Rectal smooth muscle tissue (tissue), 1 donor: Measurements from ENCODE around the gene SMIM41.
"Not testable (repeated sequence)": the region's sequence is repeated elsewhere in the genome, so short reads cannot be mapped to it uniquely, and the experiment has no call there.

Source experiments
- H3K27ac ChIP-seq: one replicate; pipeline ENCODE4 v1.7.0; 2013; ENCODE audit warnings: low read depth, low read length, inconsistent platforms
- H3K27me3 ChIP-seq: one replicate; pipeline ENCODE4 v1.7.0; 2013; ENCODE audit warnings: low read length; ENCODE audit not compliant: control insufficient read depth, insufficient read depth
- H3K36me3 ChIP-seq: one replicate; pipeline ENCODE4 v1.7.0; 2013; ENCODE audit warnings: low read length; ENCODE audit not compliant: control insufficient read depth, insufficient read depth
- H3K4me1 ChIP-seq: one replicate; pipeline ENCODE4 v1.7.0; 2013; ENCODE audit warnings: low read length; ENCODE audit not compliant: control insufficient read depth, insufficient read depth
- H3K4me3 ChIP-seq: one replicate; pipeline ENCODE4 v1.7.0; 2013; ENCODE audit warnings: low read length
- H3K9ac ChIP-seq: one replicate; pipeline ENCODE4 v1.7.0; 2013; ENCODE audit warnings: low read length

Gene SMIM41

DNA sequence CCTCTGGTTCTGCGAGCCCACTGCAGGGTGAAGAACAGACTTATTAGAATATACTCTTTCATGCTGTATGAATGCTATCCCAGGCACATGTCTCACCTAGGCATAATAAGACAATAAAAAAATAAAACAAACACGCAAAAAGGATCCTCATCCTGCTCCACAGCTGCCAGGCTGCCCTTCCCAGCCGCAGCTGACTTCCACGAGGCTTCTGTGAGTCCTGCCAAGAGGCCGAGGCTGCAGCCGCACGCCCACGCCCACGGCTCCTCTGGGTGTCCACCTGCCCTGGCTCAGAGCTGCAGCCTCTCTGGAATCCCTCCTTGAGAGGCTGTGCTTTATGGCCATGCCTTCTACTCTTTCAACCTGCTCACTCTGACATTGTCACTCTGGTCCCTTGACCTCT, 6.9 kb downstream of the SMIM41 start:
- Histone ChIP-seq H3K27me3 (no peaks in the 10 kb centered on the region), H3K4me1 (no peaks in the 10 kb centered on the region), H3K9ac (no peak overlapping the region), H3K36me3 (no peaks in the 10 kb centered on the region), H3K4me3 (no peak overlapping the region), H3K27ac (no peak overlapping the region)

GRCh38 chr12:52086944-52087835, 7.7 kb downstream of the SMIM41 start:
- H3K27me3 ChIP-seq, result no peaks in the 10 kb centered on the region
- no peak overlapping the region for H3K27ac ChIP-seq

DNA sequence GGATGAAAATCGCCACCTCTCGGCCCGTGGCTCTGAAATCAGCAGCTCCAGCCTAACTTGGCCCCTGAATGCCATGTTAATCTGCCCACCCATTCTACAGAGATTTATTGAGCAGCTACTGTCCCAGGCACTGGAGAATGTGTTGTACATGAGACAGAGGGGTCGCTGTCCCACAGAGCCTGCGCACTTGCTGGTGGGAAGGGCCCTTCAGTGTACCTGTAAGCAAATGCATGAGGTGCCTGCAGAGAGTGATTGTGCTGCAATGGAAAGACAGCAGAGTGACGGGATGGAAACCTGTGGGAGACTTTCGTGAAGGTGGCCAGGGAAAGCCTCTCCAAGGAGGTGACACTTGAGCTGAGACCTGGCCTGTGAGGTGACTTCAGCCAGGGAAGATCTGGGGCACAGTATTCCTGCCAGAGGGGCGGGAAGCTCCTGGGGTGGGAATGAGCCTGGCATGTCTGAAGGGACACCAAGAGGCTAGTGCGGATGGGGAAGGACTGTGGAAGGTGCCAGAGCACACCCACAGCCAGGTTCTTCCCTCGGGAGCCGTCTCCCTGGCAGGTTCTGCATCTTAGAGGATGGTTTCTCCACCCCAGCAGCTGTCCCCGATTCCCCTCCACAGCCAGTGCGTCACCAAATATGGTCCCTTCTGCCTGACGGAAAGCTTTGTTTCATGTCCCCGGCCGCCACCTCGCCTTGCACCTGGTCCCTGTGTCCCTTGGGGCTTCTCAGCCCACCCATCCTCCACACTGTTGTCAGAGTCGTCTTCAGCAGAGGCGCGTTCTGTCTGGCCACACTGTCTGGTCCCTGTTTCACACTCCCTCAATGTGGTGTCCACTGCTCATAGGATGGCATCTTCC, 8.7 kb downstream of the SMIM41 start:
- H3K9ac ChIP-seq, result no peak overlapping the region
- H3K36me3 ChIP-seq, result no peaks in the 10 kb centered on the region
- no peaks in the 10 kb centered on the region for H3K27me3 ChIP-seq
- no peak overlapping the region for H3K27ac ChIP-seq
- H3K4me1 ChIP-seq, result no peaks in the 10 kb centered on the region
- H3K4me3 ChIP-seq, result no peak overlapping the region

More at GRCh38 chr12:52086944-52087835, 7.7 kb downstream of the SMIM41 start:
- no peak overlapping the region for H3K9ac ChIP-seq
- no peaks in the 10 kb centered on the region for H3K4me1 ChIP-seq
- H3K4me3 ChIP-seq, result no peak overlapping the region
- H3K36me3 ChIP-seq, result no peaks in the 10 kb centered on the region

DNA sequence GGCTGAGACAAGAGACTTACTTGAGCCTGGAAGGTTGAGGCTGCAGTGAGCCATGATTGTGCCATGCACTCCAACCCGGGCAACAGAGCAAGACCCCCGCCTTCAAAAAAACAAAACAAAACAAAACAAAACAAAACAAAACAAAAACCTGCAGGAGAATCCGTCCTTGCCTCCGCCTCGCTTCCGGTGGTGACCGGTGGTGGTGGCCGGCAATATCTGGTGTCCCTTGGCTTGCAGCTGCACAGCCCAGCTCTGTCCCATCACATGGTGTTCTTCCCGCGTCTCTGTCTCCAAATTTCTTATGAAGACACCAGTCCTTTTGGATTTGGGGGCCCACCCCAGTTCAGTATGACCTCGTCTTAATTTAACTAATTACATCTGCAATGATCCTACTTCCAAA, 10.0 kb downstream of the SMIM41 start:
- no peaks in the 10 kb centered on the region for H3K36me3 ChIP-seq
- H3K4me1 ChIP-seq, result no peaks in the 10 kb centered on the region
- no peak overlapping the region for H3K27ac ChIP-seq
- H3K27me3 ChIP-seq, result no peaks in the 10 kb centered on the region
- no peak overlapping the region for H3K9ac ChIP-seq
- no peak overlapping the region for H3K4me3 ChIP-seq

DNA sequence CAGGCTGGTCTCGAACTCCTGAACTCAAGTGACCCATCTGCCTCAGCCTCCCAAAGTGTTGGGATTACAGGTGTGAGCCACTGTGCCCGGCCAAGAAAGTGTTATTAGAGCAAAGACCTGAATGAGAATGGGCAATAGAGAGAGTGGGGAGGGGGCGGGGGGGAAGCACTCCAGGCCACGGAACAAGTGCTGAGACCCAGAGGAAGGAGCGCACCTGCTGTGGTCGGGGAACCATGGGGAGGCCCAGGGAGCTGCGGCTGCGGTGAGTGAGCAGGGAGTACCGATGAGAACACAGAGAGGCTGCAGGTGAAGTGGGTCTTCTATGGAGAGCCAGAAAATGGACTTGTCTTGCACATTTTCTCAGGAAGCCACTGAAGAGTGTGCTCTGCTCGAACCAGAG, 10.8 kb downstream of the SMIM41 start:
- Histone ChIP-seq H3K4me1 (no peaks in the 10 kb centered on the region), H3K27me3 (no peaks in the 10 kb centered on the region), H3K36me3 (no peaks in the 10 kb centered on the region), H3K9ac (no peak overlapping the region), H3K4me3 (no peak overlapping the region), H3K27ac (no peak overlapping the region)

DNA sequence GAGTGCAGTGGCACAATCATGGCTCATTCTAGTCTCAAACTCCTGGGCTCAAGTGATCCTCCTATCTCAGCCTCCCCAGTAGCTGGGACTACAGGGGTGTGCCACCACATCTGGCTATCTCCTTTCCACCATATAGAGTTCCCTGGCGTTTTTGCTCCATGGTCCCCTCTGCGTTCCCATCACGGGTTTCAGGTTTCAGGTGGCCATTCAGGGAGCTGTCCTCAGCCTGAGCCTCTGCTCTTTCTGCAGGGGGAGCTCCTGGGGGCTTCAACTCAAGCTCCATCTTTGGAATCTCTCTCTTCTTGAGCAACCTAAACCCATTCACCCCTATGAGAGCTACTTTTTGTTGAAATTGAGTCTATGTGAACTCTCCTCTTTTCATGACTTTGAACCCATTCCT, 11.6 kb downstream of the SMIM41 start:
- H3K4me3 ChIP-seq, result no peak overlapping the region
- no peak overlapping the region for H3K27ac ChIP-seq
- H3K27me3 ChIP-seq, result no peaks in the 10 kb centered on the region
- no peaks in the 10 kb centered on the region for H3K36me3 ChIP-seq
- no peaks in the 10 kb centered on the region for H3K4me1 ChIP-seq
- no peak overlapping the region for H3K9ac ChIP-seq

DNA sequence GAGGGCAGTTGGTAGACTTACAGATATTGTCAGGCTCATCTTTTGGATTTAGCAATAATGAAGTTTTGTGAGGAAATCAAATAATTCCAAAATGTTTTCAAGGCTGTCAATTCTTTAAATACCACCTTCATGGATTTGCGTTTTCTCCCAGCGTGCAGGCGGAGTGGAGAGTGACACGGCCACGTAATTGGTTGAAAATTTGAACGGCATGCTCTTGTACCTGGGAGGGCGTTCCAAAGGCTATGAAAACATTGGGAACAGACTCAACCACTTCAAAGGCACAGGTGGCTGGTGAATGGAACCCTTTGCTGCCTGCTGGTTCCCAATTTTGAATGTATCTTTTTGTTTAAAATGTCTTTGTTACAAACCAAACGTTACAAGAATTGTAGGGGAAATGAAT, 12.4 kb downstream of the SMIM41 start:
- no peak overlapping the region for H3K9ac ChIP-seq
- H3K27ac ChIP-seq, result no peak overlapping the region
- no peaks in the 10 kb centered on the region for H3K36me3 ChIP-seq
- H3K4me3 ChIP-seq, result no peak overlapping the region
- H3K27me3 ChIP-seq, result no peaks in the 10 kb centered on the region
- no peaks in the 10 kb centered on the region for H3K4me1 ChIP-seq

DNA sequence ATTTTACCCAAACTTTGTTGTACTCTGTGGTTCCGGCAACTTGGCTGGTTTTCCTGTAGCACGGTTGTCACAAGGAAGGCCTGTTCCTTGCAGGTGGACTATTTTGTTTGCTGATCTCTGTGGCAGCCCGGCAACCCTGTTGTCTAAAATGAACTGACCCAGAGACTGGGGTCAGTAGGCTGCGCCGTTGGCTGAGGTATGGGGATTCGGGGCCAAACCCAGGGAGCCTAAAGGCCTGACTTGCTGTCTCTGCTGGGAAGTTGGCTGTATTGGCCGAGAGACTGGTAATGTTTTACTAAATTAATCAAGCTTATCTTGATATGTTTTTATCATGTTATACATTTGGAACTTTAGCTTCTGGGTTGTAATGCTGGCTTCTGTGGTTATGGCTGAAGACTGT, 13.8 kb downstream of the SMIM41 start:
- Histone ChIP-seq H3K36me3 (no peaks in the 10 kb centered on the region), H3K9ac (no peak overlapping the region), H3K27me3 (no peaks in the 10 kb centered on the region), H3K4me1 (no peaks in the 10 kb centered on the region), H3K27ac (no peak overlapping the region), H3K4me3 (no peak overlapping the region)

- no peaks in the 10 kb centered on the region for H3K4me1 ChIP-seq
- no peaks in the 10 kb centered on the region for H3K36me3 ChIP-seq
- no peak overlapping the region for H3K27ac ChIP-seq
- H3K4me3 ChIP-seq, result no peak overlapping the region
- H3K9ac ChIP-seq, result no peak overlapping the region
- H3K27me3 ChIP-seq, result no peaks in the 10 kb centered on the region
These were observed 17.0 kb downstream of the SMIM41 start for GRCh38 chr12:52096332-52097044.

DNA sequence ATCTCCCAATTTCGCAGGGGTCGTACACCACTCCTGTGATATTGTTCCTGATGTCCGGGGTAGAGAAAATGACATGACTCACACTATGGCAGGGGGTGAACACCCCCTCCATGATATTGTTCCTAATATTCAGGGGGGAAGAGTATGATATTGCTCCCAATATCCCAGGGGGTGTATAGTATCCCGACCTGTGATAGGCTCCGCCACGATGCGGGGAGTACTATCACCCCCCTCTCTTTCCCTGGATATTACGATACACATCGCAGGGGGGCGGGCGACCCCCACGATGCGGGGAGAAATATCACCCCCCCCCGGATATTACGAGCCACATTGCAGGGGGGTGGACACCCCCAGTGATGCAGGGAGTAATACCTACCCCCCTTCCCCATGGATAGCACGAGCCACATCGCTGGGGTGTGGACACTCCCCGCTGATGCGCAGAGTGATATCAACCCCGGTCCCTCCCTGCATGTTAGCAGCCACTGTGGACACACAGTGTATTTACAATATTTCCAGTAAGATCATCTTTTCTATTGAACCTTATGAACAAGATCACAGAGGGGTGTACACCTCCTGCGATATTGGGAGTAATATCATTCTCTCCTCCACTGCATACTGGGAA, 17.7 kb downstream of the SMIM41 start:
- H3K27ac ChIP-seq, result no peak overlapping the region
- H3K4me1 ChIP-seq, result no peaks in the 10 kb centered on the region
- no peak overlapping the region for H3K9ac ChIP-seq
- H3K27me3 ChIP-seq, result no peaks in the 10 kb centered on the region
- H3K4me3 ChIP-seq, result no peak overlapping the region
- H3K36me3 ChIP-seq, result no peaks in the 10 kb centered on the region

DNA sequence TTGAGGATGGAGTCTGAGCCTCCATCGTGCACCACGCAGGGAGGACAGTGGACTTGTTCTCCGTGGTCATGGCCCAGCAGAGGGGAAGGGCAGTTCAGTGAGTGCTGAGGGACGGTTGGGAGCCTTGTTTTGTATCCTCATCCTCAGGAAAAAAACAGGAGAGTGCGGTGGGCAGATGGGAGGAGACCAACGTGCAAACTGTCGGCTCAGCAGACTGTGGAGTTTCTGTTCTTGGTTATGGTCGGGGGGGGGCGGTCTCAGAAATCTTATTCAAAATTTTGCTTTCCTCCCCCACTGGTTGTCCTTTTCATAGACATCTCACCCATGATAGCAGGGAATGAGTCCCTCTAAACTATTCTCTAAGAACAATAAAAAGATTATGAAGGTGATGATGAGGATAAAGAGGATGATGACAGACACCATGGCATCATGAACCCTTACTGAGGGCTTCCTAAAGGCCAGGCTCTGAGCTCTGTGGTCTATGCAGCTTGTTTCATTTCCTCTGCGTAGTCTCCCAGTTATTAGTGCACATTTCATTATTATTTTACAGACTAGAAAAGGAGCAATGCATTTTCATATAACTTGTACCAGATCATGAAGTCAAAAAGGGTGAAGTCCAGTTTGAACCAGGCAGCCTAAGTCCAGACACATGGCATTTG, 25.1 kb downstream of the SMIM41 start:
- H3K27me3 ChIP-seq, H3K4me1 ChIP-seq, H3K27ac ChIP-seq, H3K9ac ChIP-seq, H3K4me3 ChIP-seq, H3K36me3 ChIP-seq: not testable (repeated sequence)
